ENCODE data around the gene DTX2.
"Not testable (repeated sequence)": the region's sequence is repeated elsewhere in the genome, so short reads cannot be mapped to it uniquely, and the experiment has no call there.

DTX2 gene

GRCh38 chr7:76461464-76462101, at the start of gene DTX2:
TSS of gene DTX2 (plus strand) at chr7:76461709. CDS start at chr7:76480510, 18,801 bp downstream.
- DNase-seq = not testable (repeated sequence)

DNA sequence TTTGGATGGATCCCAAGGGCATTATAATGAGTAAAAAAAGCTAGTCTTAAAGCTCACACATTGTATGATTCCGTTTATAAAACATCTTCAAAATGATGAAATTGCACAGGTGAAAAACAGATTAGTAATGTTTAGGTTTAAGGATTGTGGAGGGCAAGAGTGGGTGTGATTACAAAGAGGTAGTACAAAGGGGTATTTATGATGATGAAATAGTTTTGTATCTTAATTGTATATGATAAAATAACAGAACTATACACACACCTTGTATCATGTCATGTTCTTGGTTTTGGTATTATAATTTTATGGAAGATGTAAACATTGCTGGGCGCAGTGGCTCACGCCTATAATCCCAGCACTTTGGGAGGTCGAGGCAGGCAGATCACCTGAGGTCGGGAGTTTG, 49.3 kb upstream of the DTX2 start:
- DNase-seq = no peak

DNA sequence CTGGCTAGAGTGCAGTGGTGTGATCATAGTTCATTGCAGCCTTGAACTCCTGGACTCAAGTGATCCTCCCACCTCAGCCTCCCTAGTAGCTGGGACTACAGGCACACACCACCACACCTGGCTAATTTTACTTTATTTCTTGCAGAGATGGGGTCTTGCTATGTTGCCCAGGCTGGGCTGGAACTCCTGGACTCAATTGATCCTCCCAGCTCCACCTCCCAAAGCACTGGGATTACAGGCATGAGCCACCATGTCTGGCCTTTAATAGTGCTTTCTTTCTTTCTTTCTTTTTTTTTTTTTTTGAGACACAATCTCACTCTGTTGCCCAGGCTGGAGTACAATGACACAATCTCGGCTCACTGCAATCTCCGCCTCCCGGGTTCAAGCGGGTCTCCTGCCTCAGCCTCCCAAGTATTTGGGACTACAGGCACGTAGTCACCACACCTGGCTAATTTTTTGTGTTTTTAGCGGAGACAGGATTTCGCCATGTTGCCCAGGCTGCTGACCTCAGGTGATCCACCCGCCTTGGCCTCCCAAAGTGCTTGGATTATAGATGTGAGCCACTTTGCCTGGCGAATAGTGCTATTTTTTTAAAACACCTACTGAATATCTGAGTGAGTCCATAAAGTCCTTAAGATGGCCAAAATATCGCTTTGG, 43.7 kb upstream of the DTX2 start:
- not testable (repeated sequence) for DNase-seq

DNA sequence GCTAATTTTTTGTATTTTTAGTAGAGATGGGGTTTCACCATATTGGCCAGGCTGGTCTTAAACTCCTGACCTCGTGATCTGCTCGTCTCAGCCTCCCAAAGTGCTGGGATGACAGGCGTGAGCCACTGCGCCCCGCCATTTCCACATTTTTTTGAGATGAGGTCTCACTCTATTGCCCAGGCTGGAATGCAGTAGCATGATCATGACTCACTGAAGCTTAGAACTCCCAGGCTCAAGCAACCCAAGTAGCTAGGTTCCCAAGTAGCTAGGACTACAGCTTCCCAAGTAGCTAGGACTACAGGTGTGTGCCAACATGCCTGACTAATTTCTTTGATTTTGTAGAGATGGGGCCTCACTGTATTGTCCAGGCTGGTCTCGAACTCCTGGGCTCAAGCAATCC, 40.4 kb upstream of the DTX2 start:
- DNase-seq = peak; percentile 98

GRCh38 chr7:76423666-76424412, 37.7 kb upstream of the DTX2 start:
- DNase-seq = no peak

DNA sequence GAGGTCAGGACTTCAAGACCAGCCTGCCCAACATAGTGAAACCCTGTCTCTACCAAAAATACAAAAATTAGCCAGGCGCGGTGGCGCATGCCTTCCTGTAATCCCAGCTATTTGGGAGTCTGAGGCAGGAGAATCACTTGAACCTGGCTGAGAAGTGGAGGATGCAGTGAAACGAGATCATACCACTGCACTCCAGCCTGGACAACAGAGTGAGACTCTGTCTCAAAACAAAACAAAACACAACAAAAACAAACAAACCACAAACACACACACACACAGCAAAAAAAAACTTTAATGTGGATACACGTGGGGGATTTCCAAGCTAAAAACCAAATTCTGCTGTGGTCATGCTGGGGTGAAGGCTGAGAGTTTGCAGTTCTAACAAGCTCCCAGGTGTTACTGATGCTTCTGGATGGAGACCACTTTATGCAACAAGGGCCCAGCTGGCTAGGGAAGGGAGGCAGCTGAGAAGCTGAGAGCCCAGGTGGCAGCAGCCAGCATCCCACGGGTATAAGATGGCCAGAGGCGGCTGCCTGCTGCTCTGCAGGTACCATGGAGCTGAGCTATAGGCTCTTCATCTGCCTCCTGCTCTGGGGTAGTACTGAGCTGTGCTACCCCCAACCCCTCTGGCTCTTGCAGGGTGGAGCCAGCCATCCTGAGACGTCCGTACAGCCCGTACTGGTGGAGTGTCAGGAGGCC, 36.9 kb upstream of the DTX2 start, which contains the start of gene ZP3:
TSS of gene ZP3 (plus strand) at position 538 of the 699 bp plus-strand sequence. CDS start at position 553, 15 bp downstream.
- no peak for DNase-seq

DNA sequence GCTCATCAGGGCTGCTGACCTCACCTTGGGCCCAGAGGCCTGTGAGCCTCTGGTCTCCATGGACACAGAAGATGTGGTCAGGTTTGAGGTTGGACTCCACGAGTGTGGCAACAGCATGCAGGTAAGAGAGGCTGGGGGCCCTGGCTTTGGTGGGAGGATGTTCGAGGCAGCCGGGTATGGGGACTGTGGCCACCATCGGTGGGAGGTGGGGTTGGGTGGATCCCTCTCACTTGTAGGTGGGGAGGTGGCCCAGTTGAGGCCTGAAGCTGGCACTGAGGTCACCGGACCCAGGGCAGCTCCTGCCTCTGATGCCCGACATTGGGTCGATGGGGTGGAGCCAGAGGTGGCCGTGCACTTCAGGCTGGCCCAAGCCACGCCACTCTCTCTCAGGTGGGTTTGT, 36.4 kb upstream of the DTX2 start:
- DNase-seq = no peak

DNA sequence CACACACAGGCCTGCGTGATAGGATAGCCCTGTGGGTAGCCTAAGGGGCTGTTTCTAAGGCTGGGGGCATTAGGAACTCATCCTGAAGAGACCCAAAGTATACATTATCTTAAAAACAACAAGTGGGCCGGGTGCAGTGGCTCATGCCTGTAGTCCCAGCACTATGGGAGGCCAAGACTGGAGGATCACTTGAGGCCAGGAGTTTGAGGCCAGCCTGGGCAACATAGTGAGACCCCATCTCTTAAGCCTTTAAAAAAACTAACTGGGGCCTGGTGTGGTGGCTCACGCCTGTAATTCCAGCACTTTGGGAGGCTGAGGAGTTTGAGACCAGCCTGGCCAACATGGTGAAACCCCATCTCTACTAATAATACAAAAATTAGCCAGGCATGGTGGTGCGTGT, 36.0 kb upstream of the DTX2 start:
- not testable (repeated sequence) for DNase-seq

GRCh38 chr7:76426246-76426645, 35.3 kb upstream of the DTX2 start:
- DNase-seq = no peak

GRCh38 chr7:76427635-76428034, 33.9 kb upstream of the DTX2 start:
- DNase-seq = no peak

GRCh38 chr7:76428149-76428823, 33.2 kb upstream of the DTX2 start:
- no peak for DNase-seq

GRCh38 chr7:76428868-76429805, 32.4 kb upstream of the DTX2 start:
- no peak for DNase-seq

GRCh38 chr7:76430211-76430610, 31.3 kb upstream of the DTX2 start:
- DNase-seq = no peak

DNA sequence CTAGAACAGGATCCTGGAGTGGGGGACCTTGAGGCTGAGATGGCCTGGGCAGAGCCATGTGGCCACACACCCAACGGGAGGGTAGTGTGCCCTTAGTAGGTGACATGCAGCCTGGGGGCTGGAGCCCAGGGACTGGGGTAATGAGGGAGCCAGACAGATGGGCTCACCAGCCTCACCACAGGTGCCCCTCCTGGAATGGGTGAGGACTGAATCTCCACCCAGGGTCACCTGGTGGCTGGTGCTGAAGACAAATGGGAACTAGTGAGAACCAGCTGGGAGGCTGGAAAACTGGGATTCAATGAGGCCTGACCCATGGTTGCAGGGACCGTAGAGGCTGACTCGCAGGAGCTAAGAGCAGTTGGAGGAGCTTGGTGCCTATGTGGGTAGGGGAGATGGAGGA, 30.7 kb upstream of the DTX2 start:
- no peak for DNase-seq

DNA sequence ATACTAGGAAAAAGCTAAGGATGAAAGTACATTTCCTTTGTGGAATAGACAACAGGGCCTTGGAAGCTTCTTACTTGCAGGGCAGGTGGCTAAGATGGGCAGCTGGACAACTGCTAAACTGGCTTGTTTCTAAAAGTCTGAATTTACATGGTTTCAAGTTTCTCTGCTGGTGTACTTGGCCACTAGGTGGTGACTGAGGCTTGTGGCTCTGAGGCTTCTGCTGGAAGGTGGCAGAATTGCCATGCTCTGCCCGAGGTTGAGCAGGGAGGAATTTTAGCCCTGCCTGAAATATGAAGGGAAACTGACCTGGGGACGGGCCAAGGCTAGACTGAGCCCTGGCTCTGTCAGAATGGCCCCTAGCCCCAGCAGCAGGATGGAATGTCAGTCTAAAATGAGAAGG, 23.6 kb upstream of the DTX2 start:
- peak; percentile 77 for DNase-seq

GRCh38 chr7:76439120-76439888, 22.2 kb upstream of the DTX2 start:
- not testable (repeated sequence) for DNase-seq

- DNase-seq = not testable (repeated sequence)
Measured at GRCh38 chr7:76440404-76440803, 21.1 kb upstream of the DTX2 start.

DNA sequence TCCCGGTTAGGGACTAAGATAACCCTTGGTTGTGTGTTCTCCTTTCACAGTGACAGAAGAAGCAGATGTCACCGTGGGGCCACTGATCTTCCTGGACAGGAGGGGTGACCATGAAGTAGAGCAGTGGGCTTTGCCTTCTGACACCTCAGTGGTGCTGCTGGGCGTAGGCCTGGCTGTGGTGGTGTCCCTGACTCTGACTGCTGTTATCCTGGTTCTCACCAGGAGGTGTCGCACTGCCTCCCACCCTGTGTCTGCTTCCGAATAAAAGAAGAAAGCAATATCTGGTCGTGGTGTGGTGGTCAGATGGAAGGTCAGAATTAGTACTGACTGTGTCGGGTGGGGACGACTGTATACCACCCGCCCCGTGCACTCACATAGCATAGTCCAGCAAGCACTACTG, 19.7 kb upstream of the DTX2 start:
- DNase-seq = not testable (repeated sequence)

DNA sequence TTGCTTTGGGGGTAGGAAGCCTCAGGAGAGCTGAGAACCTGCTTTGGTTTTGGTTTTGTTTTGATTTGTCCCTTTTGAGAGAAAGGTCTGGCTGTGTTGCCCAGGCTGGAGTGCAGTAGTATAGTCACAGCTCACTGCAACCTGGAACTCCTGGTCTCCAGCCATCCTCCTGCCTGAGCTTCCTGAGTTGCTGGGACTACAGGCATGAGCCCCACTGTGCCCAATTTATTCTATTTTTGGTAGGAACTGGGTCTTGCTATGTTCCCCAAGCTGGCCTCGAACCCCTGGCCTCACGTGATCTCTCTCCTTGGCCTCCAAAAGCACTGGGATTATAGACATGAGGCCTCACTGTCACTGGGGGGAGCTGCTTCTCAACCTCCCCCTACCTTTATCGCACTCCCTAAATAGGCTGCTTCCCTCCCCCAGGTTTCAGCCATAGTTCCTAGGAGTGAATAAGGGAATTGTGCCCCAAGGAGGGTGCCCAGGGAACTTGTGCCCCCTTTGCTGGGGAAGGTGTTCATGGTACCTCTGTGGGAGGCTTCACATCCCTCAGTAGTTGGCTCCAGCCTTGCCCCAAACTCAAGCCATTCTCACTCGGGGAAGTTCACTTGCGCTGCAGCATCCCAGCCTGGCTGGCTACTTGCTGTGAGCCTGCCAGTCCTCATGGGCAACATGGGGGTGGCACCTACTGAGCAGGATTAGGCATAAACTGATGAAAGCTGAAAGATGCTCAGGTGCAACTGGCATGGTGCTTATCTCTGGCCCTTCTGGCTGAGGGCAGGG, 18.7 kb upstream of the DTX2 start:
- not testable (repeated sequence) for DNase-seq

DNA sequence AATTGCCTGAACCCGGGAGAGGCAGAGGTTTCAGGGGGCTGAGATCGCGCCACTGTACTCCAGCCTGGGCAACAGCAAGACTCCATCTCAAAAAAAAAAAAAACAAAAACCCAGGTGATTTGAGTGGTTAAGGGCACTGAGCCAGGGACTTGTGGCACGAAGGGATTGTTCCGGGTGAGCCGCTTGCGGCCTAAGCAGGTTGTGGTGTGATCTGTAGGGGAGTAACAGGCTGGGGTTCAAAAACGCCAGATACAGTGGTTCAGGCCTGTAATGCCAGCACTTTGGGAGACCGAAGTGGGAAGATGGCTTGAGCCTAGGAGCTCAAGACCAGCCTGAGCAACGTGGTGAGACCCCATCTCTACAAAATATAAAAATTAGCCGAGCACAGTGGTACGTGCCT, 17.7 kb upstream of the DTX2 start:
- DNase-seq = not testable (repeated sequence)
